GM21367 (cell line): Measurements from ENCODE around the gene LRRC59.
A peak's percentile ranks its signal among the peaks of the same experiment; 100 is the strongest.

ENCODE experiments used
- ATAC-seq: cut with Tn5 transposase; IDR thresholded peaks from one replicate; pipeline ENCODE4 v1.9.1; 2021; ENCODE audit not compliant: unreplicated experiment

The LRRC59 gene

DNA sequence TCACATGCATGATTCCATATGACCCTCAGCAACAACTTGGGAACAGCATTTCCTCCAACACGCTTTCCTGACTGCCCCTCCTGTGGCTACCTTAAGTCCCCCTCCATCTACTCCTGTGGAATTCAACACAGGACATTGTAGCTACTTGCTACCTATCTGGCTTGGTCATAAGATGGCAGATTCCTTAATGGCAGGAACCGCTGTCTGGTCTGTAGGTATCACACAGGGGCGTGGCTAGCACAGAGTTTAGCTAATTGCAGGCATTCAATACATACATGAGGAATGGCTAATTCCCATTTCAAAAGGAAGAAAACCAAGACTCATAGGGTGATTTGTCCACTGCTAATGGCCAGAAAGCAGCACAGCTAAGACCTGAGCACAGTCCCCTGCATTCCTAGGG is 8.6 kb downstream of the LRRC59 start:
- no peak for ATAC-seq

- no peak for ATAC-seq
Observed at GRCh38 chr17:50386510-50386909, 10.8 kb downstream of the LRRC59 start.

DNA sequence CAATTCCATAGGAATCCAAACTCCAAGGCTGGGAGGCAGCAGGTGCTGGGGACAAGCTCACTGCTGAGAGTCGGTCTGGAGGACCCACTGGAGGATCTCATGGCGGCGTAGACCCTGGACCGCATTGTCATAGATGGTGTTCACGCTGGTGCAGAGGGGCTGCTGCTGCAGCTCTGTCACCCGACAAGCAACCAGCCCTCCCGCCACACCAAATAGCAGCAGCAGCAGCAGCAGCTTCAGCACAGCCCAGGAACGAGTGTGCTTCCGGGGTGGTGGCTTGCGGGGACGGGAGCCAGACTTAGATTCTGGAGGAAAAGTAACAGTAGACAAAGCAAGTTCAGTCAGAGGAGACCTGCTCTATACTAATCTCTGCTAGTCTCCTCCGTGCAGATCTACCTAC is 14.4 kb downstream of the LRRC59 start:
- ATAC-seq: no peak

DNA sequence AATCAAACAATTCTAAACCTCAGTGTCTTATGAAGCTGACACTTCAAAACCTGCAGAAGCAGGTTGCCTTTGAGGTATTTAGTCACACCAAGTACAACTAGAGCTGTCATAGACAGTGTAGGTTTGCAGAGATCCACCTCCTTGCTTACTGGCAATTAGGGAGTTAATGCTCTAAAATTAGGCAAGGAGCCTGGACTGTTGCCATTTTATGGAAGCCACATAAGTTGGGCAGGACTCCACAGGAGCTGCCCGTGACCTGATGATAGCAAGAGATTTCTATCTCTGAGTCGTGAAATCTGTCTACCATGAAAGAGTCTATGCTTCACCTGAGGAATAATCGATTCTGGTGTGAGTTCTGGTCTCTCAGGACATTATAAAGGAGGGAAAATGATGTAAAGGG is 15.4 kb downstream of the LRRC59 start:
- no peak for ATAC-seq

- no peak for ATAC-seq
Observed at GRCh38 chr17:50381260-50381815, 16.0 kb downstream of the LRRC59 start.

GRCh38 chr17:50380369-50381259 is 16.7 kb downstream of the LRRC59 start:
- ATAC-seq: no peak

- no peak for ATAC-seq
Observed at GRCh38 chr17:50379351-50380132, 17.8 kb downstream of the LRRC59 start.

DNA sequence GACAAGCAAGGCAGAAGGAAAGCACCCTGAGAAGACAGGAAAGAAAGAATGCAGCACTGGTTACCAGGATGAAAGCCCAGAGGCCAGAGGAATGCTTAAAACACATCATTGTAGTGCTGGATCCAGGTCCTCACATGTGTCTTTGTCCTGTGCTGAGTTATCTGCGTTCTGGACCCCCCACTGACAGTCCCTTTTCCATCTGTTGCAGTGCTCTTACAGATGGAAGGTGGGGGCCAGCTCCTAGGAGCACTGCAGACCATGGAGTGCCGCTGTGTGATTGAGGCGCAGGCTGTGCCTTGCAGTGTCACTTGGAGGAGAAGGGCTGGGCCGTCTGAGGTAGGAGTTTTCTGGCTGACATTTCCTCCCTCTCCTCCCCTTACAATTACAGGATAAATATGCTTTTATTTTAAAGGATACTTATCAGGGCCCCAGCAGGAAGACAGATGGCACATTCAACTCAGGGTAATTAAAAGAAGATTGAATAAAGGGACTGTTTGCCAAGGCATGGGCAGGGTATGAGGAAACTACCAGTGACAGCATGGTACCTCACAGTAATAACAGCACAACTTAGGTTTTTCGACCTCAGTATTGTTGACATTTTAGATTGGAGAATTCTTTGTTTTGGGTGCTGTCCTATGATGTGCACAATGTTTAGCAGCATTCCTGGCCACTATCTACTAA is 21.3 kb downstream of the LRRC59 start:
- ATAC-seq: no peak

DNA sequence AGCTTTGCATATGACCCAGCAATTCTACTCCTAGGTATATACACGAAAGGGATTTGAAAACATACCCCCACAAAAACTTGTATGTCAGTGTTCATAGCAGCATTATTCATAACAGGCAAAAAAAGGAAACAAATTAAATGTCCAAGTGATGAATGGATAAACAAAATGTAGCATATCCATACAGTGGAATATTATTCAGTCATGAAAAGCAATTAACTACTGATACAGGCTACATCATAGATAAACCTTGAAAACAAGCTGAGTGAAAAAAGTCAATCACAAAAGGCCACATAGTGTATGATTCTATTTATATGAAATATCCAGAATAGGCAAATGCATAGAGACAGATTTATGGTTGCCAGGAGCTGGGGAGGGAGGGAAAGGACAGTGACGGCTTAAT is 23.6 kb downstream of the LRRC59 start:
- ATAC-seq: no peak

- ATAC-seq: peak; percentile 57
Observed at GRCh38 chr17:50372758-50373556, 24.4 kb downstream of the LRRC59 start, which contains the start of the genes EME1 and MRPL27. Gene EME1 (plus strand): TSS chr17:50373229. CDS start chr17:50375209, 1,980 bp downstream. Gene MRPL27 (minus strand): TSS chr17:50373184. CDS start chr17:50373170, 14 bp downstream.

GRCh38 chr17:50372222-50372757 is 25.0 kb downstream of the LRRC59 start:
- no peak for ATAC-seq

DNA sequence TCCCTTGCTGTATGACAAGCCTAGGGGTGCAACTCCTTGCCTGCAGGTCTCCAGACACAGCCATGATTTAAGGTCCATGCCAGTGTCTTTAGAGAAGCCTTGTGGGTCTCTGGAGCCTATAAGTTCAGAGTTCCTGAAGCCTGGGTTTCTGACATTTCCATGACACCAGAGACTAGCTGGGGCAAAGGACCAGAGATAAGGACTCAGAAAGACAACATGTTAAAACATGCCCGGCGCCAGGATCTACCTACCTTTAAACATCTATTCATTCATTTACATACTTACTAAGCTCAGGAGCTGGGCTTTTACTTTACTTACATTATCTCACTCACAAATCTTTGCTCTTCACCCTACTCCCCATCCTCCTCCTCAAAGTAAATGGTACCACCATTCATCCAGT is 25.8 kb downstream of the LRRC59 start:
- ATAC-seq: no peak

GRCh38 chr17:50370052-50370451 is 27.3 kb downstream of the LRRC59 start:
- no peak for ATAC-seq

DNA sequence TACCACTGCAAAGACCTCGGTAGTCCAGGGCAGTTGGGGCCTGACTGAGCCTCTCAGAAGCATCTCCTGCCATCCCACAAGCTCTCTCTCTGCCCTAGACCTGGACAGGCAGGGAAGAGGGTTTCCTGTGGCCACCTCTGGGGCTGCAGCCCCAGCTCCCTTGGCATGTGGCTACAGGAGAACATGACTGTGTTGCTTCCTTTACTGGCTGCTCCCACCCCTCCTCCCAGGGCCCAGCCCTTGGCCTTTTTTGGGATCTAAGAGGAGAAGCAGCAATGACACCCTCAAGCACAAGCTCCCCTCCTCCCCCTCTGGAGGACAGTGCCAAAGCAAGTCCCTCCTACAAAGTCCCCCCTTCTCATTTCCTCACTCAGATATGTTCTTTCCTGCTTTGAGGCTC is 29.9 kb downstream of the LRRC59 start:
- no peak for ATAC-seq

DNA sequence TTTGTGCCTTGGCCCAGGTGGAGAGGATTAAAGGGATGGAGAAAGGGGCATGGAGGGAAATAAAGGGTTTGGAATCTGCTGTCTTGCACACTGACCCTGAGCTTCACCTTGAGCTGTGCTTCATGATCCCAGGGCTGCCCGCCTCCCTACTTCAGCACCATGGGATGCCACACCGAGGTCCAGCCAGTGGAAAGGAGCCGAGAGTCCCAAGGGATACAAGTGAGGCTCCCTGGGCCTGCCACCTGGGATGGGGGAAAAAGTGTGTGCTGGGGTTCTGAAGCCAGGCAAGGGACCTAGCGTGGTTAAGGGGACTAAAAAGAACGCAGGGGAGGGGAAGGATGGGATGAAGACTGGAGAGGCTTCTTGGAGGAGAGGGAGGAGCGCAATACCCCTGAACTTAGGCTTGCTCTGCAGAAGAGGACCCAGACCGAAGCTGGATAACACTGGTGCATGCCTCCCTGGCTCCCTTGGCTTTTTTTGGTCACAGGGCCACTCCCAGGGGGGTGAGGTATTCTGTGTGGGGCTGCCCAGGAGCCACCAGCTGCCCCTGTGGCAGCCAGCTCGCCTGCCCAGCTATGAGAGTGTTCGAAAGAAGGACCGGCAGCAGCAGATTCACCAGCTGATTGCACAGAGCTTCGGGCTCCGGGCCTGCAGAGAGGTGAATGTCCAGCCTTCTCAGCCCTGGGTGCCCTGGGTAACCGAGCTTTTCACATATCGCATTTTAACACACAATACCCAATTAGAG is 31.5 kb downstream of the LRRC59 start:
- no peak for ATAC-seq

DNA sequence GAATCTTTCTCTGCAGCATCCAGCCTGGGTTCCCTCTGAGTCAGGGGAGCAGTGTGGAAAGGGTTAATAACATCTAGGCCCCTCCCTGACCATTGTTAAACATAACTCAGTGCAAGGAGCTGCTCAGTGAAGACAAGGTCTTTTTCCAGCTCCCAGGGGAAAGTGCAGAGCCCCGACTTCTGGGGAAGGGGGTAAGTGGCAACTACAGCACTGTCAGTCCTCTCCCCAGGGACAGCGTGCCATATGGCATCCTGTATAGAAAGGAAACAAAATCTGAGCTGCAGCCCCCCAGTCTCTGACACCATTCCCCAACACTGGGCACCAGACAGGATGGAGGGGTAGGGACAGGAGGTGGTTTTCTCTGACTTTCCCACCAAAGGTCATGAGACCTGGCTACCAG is 32.2 kb downstream of the LRRC59 start:
- ATAC-seq: no peak

- ATAC-seq: no peak
Observed at GRCh38 chr17:50364715-50365114, 32.6 kb downstream of the LRRC59 start.

DNA sequence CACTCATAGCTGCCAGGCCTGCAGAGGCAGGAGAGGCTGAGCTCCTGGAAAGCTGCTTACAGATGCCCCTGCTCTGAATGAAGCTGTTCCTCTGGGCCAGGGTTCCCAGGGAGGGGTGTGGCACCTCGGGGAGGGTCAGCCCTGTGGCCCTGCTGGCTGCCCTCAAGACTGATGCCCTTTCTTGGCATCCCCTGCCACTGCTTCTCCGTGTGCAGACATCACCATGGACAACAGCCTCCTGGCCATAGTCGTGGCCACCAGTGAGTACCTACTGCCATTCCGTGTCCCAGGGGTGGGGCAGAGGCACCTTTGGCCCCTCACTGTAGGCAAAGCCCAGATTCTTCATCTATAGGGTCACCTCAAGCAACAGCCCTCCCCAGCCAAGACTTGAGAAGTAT is 33.3 kb downstream of the LRRC59 start:
- ATAC-seq: no peak
